Tibial nerve (tissue), 4 donors: ENCODE results near the gene EYS.

ENCODE experiments used
- CTCF ChIP-seq, 5 experiments: fragments of 200-600 bp in 3 of 5; fragments of 450-650 bp in 2 of 5; sonication (generic) in 3 of 5; IDR thresholded peaks; one replicate each; pipeline ENCODE4 v1.5.1; 2016 to 2019; ENCODE audit warnings: antibody characterized with exemption in 5 of 5, mild to moderate bottlenecking in 3 of 5, moderate library complexity in 2 of 5
- EP300 ChIP-seq, 2 donors: sonication (generic); formaldehyde crosslinking; IDR thresholded peaks; one replicate each; pipeline ENCODE4 v1.6.1; 2017; ENCODE audit warnings: antibody characterized with exemption in 2 of 2, mild to moderate bottlenecking in 1 of 2
- POLR2A ChIP-seq, 2 donors: fragments of 450-650 bp; IDR thresholded peaks; one replicate each; pipeline ENCODE4 v1.6.1; 2017; ENCODE audit warnings: antibody characterized with exemption in 2 of 2, mild to moderate bottlenecking in 2 of 2, moderate library complexity in 2 of 2

- TF ChIP-seq CTCF (IDR thresholded peaks at IDR 0.05), result no peak
- TF ChIP-seq POLR2A (IDR thresholded peaks at IDR 0.05), result no peak
- no peak for TF ChIP-seq EP300 (IDR thresholded peaks at IDR 0.05)
These were observed 920.3 kb downstream of the EYS start for GRCh38 chr6:64786736-64787135.
